Esophagus mucosa (tissue), 1 donor: ENCODE results near the gene NFASC. TPM values are rescaled to one million over a fixed set of nuclear protein-coding genes. Genes with fewer than 3 reads are reported as not detected.

Experiments
- ATAC-seq: fragments of 200-7000 bp; cut with Tn5 transposase; one replicate; pipeline ENCODE4 v1.9.1; 2020
- total RNA-seq: library from RNA; stranded (reverse); gene quantifications from one replicate; pipeline ENCODE4 v1.2.4, GENCODE V29; 2023
- donor health status: DM: yes; HTN: yes; CAD: no.

NFASC gene
- total RNA-seq, 1 donor from 2014 or later, result 12.2 TPM

DNA sequence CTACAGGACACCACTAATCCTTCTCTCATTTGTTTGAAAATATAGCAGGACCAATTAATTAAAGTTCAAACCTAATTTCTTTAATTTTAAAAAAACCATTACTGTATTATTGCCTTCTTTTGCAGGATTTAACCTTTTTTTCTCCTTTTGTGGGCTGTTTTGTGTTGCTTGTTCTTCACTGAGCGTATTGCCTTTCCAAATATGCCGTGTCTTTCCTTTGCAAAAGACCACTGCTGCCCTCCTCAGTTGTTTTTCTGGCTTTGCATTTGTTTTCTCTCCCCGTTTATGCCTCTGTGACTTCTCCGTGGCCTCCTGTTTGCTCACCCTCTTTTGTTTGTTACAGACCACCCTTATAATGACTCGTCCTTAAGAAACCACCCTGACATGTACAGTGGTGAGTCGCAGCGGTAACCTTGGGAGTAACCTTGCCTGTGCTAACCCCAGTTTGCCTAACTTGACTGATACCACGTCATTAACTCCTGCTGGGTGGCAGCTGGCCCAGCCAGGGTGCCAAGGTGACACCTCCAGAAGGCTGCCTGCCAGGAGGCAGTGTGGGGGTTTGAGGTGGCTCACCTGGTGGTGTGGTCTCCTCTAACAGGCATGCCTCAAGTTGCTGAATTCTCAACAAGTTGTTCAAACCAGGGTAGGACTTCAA, 91.2 kb downstream of the NFASC start:
- no peak for ATAC-seq

DNA sequence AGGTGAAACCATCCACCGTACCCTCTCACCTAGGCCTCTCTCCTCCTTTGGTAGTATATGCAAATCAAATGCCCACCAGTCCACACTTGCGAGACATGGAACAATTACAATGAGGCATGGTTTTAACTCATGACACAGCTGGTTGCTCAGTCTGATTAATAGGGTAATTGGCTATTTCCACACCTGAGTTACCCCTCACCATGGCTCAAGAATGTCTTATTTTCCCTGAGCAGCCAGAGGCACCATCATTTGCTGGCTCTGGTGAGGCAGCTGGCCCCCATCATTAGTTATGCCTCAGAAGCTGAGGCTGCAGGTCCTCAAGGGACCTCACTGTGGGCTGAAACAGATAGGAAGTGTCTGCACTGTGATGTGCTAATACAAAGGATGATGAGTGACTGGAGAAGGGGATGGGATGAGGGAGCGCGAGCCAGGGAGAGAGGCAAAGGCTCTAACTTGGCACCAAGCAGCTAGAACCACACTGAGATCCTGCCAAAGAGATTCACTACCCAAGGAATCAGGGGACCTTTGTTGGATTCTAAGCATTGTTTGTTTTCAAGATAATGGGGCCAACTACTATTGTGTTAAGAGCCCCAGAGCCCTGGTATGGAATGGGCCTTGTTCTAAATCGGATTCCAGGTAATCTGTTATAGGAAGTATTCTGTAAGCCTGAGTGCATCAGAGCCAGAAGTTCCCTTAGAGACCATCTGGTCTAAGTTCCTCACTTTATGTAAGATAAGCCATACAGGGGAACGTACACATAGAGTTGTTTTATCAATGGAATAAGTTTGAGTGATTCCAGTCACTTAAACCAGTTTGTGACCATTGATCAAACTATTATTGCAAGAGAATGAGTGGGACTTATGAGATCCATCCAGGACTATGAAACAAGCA, 92.3 kb downstream of the NFASC start:
- no peak for ATAC-seq

DNA sequence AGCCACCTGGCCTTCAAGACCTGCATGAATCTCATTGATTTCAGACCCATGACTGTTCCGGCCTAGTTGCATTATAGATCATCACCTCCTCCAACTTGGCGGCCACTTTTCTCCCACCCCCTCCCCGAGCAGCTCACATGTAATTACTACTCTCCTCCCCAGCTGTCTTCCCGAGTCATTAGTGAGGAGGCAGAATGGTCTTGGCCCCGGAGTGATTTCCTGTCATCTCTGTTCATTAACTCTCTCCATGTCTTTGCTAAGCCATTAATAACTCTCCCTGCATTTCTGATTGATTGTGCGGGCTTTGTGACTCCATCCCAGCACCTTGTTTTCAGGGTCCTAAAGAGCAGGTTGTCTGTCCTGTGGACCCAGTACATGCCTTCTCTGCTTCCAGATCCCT, 96.8 kb downstream of the NFASC start:
- no peak for ATAC-seq

DNA sequence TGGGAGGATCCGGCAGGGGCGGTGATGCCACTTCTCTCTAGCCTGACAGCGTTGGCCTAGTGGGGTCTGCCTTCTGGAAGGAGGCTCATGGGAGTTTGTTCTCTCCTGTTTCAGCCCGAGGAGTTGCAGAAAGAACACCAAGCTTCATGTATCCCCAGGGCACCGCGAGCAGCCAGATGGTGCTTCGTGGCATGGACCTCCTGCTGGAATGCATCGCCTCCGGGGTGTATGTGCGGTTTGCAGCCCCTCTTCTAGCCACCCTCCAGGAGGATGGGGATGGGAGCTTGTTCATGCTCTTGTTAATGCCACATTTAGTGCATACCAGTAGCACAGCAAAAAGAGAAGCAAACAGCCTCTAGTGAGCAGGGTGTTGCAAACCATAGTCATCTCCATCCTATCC, 97.5 kb downstream of the NFASC start:
- ATAC-seq, result no peak

DNA sequence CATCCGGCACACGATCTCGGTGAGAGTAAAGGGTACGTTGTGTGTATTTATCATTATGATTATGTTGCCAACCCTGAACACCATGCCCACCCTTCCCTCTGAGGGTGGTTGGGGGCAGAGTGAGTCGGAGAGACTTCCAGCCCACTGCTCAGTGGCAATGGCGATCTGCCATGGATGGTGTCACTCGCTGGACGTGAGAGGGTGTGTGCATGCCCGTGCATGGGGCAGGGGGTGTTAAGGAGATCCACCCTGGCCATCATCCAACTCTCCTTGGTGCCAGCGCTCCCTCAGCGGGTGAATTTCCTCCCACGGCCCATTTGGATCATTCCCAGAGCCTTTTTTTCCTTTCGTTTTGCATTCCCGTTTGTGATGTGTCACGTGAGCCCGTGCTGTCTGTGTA, 98.3 kb downstream of the NFASC start:
- ATAC-seq, result no peak

DNA sequence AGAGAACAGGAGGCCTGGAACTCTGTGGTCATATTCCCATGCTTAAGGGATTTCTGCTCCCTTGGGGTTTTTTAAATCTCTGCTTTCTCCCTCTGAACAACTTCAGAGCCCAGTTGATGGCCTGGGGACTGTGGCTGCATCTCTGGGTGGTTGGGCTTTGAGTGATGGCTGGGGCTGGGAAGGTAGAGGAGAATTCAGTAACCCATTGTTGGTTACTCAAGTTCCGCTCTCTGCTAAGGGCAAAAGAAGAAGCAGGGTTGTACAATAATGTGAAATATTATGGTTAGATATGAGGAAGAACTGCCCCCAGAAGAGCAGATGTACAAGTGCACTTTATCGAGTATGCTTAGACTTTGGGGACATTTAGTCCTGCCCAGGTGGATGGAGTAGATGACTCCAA, 100.3 kb downstream of the NFASC start:
- ATAC-seq, result no peak

DNA sequence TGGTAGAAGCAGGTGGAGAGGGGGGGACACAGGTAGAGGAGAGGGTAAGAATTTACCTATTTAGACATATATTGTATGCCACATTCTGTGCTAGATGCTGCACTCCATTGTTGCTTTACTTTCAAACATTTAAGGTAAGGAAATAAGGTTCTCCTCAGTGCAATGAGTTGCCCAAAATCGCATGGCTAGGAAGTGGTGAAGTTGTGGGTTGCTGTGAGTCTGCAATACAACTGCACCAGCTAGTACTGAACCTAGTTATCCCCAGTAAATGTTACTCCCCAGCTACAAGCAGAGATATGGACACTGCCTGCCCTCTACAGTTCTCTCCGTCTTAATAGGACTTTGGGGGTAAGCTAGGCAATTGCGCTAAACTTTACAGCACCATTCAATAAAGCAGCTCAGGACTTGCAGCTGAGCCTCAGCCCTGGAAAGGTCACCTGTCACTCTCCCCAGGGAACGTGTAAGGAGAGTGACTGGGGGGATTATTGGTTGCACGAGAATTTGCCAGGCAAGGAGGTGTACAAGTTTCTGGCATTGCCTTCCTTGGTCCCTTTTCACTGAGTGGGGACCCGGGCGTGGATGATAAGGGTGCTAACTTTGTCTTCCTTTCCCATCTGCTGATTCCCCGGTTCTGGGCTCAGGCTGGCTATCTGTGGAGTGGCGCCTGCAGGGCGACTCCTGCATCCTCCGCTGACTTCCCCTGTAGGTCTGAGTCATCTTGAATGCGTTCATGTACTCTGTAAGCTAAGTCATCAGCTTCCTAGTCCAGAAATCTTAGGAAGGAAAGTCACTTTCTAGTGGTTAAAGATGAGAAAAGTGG, 101.1 kb downstream of the NFASC start:
- ATAC-seq, result peak; percentile 68

DNA sequence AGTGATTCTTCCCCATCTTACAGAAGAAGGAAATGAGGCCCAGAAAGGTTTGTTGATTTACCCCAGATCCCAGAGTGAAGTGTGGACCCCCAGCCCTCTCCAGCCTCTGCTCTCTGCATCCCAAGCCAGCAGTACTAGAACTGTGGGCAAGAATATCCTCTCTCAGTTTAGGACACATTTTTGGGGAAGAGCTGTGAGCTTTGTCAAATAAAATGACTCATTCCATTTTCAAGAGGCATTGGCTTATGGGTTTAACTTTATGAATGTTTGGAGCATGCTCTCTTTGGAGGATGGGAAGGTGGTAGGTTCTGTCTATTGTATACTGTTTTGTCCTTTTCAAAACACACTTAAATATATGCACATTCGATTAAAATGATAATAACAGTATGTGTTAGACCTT, 101.8 kb downstream of the NFASC start:
- no peak for ATAC-seq

DNA sequence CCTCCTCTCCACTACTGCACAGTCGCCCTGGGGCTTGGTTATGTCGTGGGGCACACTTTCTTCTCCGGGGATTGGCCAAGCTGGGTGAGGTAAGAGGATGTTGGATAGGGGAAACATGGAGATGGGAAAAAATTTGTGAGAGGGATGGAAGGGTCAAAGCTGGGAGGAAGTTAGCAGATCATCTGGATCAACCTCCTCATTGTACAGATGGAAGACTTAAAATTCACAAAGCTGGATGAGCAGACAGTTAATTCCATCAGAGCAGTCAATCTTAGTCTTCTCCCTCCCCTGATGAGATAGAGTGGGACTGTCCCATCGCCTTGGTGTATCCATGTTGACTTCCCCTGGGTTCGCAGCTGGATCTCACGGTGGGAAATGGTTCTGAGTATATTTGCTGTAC, 102.8 kb downstream of the NFASC start:
- ATAC-seq, result no peak

DNA sequence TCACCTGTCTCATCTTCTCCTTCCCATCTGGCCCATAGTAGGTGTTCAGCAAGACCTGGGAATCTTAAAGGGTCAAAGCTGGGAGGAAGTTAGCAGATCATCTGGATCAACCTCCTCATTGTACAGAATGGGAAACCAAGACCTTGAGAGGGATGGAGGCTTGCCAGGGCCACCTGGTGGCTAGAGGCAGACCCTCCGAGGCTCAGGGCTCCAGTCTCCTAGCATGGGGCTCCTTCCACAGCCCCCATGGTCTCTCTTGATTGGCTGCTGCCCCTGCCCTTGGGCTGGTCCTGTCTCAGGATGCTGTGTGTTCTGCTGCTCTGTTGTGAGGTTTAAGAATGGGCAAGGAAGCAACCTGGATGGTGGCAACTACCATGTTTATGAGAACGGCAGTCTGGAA, 103.7 kb downstream of the NFASC start:
- no peak for ATAC-seq

DNA sequence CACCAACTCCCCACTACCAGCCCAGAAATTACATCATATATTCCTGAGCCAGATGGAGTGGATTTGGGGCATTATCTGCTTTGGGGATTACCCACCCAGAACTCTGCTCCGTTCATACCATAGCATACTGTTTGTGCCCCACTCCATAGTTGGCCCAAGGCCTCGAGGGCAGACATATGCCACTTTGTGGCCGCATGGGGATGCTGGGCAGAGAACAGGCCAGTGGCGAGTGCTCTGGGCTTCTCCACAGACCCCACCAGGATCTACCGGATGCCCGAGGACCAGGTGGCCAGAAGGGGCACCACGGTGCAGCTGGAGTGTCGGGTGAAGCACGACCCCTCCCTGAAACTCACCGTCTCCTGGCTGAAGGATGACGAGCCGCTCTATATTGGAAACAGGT, 104.4 kb downstream of the NFASC start:
- no peak for ATAC-seq

DNA sequence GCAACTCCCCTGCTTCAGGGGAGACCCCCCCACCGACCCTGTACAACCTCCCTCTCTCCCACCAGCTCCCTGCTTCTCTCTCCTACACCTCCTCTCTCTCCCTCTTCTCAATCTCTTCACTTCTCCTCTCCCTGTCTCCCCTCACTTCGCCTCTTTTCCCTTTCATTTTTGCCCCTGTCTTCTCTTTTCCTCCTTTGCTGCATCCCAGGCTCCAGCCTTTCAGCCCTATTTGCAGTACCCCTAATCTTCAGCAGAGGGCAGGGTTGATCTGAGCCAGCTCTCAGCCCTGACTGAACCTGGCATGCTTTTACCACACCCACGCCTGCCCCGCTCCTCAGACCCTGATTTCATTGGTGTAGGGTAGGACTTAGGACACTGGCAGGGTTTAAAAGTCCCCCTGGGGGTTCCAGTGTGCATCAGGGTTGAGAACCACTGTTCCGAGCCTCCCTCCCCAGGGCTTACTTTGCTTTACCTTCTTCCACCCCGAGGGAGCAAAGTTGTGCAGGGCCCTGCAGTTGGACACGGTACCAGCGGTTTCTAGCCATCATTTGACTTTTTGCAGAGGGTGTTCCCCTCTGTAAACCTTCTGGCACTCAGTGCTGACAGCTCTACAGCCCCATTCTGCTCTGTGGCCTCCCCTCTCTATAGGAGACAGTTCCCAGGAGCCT, 105.0 kb downstream of the NFASC start:
- ATAC-seq, result peak; percentile 70

DNA sequence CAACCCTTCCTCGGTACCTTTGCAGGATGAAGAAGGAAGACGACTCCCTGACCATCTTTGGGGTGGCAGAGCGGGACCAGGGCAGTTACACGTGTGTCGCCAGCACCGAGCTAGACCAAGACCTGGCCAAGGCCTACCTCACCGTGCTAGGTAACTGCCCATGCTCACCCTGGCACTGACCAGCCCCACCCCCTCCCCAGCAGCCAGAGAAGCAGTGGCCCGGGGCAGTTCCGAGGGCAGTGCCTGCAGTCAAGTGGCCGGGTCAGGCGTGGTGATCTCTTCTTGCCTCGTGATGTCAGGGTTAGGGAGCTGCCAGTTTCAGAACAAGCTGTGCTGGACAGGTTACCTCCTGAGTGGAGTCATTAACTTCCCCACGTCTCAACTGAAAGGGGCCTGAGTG, 106.0 kb downstream of the NFASC start:
- no peak for ATAC-seq

DNA sequence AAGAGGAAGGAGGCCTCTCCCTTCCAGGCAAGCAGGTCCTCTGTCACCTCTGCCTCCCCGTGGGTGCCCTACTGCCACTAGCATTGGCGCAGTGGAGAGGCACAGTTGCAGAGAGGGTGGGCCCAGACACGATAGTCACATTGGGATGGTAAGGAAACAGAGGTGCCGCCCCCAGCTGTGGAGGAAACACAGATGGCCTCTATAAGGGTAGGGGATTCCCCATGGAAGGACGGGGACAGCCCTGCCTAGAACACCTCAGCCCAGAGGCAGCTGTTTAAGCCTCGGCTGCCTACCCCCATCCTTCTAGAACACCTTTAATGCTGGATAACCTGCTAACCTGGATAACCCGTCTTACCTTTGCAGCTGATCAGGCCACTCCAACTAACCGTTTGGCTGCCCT, 106.7 kb downstream of the NFASC start:
- no peak for ATAC-seq

DNA sequence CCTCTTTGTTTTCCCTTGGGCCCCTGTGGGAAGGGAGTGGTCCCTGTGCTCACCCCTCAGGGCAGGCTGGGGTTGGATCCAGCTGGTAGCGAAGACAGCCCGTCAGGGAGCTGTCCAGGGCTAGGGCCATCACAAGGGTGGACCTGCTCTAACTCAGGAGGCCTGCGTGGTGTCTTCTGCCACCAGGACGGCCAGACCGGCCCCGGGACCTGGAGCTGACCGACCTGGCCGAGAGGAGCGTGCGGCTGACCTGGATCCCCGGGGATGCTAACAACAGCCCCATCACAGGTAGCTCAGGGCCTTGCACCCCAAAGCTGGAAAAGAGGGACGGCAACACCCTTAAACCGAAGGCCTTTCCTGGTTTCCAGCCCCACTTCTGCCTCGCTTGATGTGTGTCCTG, 108.1 kb downstream of the NFASC start:
- no peak for ATAC-seq

DNA sequence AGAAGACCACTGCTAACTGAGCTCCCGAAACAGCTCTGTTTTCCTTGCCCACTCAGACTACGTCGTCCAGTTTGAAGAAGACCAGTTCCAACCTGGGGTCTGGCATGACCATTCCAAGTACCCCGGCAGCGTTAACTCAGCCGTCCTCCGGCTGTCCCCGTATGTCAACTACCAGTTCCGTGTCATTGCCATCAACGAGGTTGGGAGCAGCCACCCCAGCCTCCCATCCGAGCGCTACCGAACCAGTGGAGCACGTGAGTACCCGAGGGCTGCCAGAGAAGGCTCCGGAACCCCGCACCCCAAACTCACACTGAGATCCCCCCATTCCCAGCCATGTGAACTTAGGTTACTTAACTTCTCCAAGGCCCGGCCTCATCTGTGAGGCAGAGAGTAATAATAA, 108.6 kb downstream of the NFASC start:
- no peak for ATAC-seq

DNA sequence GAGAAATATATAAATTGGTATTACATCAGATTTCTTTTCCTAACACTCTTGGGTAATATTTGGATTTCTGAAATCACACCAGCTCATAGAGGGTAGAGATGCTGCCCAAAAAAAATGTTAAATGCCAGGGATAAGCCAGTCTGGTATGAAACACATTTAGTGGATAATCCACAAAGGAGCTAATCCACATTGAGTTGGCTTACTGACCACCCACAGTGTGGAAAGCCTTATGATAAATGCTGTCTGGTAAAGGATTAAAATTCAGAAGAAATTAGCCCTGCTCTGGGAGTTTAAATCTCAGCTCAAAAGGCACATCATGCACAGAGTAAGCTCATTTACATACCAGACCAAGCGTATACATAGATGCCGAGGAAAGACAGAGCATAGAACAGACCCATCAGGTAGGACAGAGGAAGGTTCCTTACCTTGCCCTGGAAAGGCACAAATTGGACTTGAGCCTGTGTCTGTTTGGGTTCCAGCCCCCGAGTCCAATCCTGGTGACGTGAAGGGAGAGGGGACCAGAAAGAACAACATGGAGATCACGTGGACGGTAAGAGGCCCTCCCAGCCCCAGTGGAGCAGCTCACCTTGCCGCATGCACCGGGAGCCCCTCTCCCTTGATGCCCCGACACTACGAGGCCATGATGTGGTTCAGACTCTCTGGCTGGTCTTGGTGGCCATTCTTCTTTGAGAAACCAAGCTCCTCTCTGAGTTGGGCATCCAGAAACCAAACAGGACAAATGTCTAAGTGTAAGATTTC, 109.4 kb downstream of the NFASC start:
- no peak for ATAC-seq

DNA sequence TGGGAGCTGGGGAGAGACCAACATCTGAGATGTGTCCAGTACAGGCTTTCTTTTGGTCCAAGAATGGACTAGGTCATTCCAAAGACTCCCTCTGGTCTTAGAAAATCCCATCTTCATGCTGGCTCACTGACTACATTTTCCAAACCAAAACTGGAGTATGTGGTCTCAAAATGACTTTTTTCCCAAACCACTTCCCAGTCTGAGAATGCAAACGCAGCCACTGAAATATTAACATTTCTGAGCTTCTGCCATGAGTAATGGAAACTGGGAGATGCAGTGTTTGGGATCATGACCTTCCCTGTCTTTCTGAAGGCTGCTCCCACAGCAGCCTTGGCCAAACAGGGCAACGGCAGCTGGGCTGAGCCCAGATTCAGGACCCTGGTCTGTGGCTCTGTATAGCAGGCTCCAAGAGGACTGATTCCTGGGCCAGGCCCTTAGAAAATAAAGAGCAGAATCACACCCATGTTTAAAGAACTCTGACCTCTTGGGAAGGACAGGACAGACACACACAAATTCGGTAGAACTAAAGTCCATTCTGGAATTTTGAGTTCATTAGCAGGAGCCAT, 110.3 kb downstream of the NFASC start:
- no peak for ATAC-seq

DNA sequence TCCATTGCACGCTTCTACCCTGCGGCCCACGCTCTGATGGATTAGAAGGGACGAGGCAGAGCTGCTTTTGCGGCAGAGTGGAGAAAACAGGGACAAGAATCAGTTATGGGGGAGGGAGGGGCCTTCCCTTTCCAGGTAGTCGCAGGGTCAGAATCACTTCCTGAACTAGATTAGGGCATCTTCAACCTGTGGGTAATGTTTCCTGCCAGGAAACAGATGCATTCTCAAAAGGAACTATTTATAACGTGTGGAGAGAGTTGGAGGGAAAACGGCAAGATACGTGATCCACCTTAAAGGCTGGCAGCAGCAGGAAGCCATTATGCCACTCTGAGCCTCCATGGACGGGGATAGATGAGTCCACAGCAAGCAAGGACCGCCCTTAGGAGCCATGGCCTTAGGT, 112.5 kb downstream of the NFASC start:
- no peak for ATAC-seq

DNA sequence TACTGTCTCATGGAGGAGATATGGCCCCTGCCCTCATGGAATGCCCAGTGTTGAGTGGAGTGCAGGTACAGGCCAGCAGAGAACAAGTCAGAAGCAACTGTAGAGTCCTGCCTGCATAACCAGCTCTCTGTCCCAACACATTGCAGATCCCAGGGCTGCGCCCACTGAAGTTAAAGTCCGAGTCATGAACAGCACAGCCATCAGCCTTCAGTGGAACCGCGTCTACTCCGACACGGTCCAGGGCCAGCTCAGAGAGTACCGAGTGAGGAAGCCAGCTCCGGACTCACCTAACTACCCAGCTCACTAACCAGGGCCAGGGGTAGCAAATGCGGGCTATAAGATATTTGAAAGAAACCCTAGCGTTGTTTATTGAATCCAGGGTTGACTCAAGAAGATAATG, 113.2 kb downstream of the NFASC start:
- ATAC-seq, result no peak

DNA sequence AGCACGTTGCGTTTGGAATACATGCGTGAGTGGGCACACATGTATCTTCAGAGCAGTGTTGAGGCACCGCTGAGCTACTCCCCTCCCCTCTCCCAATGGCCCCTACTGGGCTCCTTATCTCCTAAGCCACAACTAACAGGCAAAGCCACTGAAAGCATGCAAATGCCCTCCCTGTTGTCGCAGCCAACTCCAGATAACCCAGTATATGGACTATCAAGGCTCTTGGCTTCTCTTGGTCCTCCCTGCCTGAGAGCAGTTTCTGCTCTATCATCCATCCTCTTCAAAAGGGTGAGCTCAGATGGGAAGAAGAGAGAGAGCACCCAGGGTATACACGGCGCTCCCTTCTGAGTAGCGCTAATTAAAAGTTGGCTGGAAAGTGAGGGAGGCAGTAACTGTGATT, 113.8 kb downstream of the NFASC start:
- no peak for ATAC-seq

DNA sequence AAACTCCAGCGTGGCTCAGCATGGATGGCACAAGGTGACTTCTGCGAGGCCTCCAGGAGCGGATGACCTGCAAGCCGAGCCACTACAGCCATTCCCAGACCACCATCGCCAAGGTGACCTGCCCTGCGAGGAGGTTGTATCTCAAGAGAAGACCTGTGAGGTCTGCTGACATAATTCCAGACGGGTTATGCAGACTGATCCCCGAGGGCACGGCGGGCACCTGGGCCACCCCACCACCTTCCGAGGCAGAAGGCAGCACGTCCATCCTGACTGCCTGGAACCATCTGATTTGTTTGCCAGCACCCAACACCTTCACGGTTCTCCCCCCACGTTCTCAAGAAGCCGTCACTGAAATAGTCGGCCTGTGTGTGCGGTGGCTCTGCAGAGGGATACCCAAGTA, 115.5 kb downstream of the NFASC start:
- ATAC-seq, result no peak
